HG03460 (cell line): Measurements from ENCODE around the gene UBAC2.

Experiments
- ATAC-seq: cut with Tn5 transposase; IDR thresholded peaks from one replicate; pipeline ENCODE4 v1.9.1; 2021; ENCODE audit not compliant: unreplicated experiment

UBAC2 gene

GRCh38 chr13:99289674-99290337 lies 89.2 kb downstream of the UBAC2 start:
- ATAC-seq = no peak

- ATAC-seq = no peak
Observed at GRCh38 chr13:99290894-99291293, 90.2 kb downstream of the UBAC2 start.

GRCh38 chr13:99293178-99293577 lies 92.5 kb downstream of the UBAC2 start:
- ATAC-seq = no peak

GRCh38 chr13:99294198-99294597 lies 93.5 kb downstream of the UBAC2 start:
- ATAC-seq = no peak

- ATAC-seq = no peak
Observed at GRCh38 chr13:99294958-99295357, 94.3 kb downstream of the UBAC2 start.

GRCh38 chr13:99295488-99296252 lies 95.0 kb downstream of the UBAC2 start:
- ATAC-seq = no peak

GRCh38 chr13:99296398-99296797 lies 95.7 kb downstream of the UBAC2 start:
- peak; percentile 48 for ATAC-seq

GRCh38 chr13:99297331-99297730 lies 96.7 kb downstream of the UBAC2 start:
- no peak for ATAC-seq

GRCh38 chr13:99298056-99298455 lies 97.4 kb downstream of the UBAC2 start:
- ATAC-seq = no peak

- ATAC-seq = no peak
Observed at GRCh38 chr13:99299256-99299919, 98.7 kb downstream of the UBAC2 start.

- no peak for ATAC-seq
Observed at GRCh38 chr13:99299920-99300341, 99.3 kb downstream of the UBAC2 start.

- ATAC-seq = no peak
Observed at GRCh38 chr13:99301056-99301838, 100.6 kb downstream of the UBAC2 start.

- ATAC-seq = no peak
Observed at GRCh38 chr13:99301913-99302636, 101.4 kb downstream of the UBAC2 start.

GRCh38 chr13:99302637-99303505 lies 102.2 kb downstream of the UBAC2 start:
- ATAC-seq = no peak

GRCh38 chr13:99303863-99304521 lies 103.3 kb downstream of the UBAC2 start:
- ATAC-seq = no peak

GRCh38 chr13:99304541-99304940 lies 103.9 kb downstream of the UBAC2 start:
- ATAC-seq = no peak

GRCh38 chr13:99305158-99305557 lies 104.5 kb downstream of the UBAC2 start:
- ATAC-seq = no peak

- no peak for ATAC-seq
Observed at GRCh38 chr13:99305566-99305965, 104.9 kb downstream of the UBAC2 start.

GRCh38 chr13:99307247-99307646 lies 106.6 kb downstream of the UBAC2 start, which contains the start of gene GPR183:
TSS of gene GPR183 (minus strand) at chr13:99307399. CDS start at chr13:99296145, 11,254 bp downstream.
- ATAC-seq = peak; percentile 61
